B cell (primary cell): ENCODE data around the gene C12orf75. TPM values are rescaled to one million over a fixed set of nuclear protein-coding genes. Genes with fewer than 3 reads are reported as not detected.

Experiments used
- ATAC-seq: fragments of 200-7000 bp; cut with Tn5 transposase; one replicate; pipeline ENCODE4 v1.10.0; 2021; ENCODE audit warnings: low read depth, mild to moderate bottlenecking, moderate number of reproducible peaks, moderate library complexity
- CTCF ChIA-PET: fragments of 350-600 bp; sonication (Branson Sonifier 250); formaldehyde crosslinking; loops from one replicate; lab custom pipeline; 2021; ENCODE audit warnings: antibody characterized with exemption, inconsistent platforms; lab: Charles Lee
- POLR2A ChIA-PET: fragments of 350-600 bp; sonication (Branson Sonifier 250); formaldehyde crosslinking; loops from one replicate; lab custom pipeline; 2021; ENCODE audit warnings: antibody characterized with exemption; lab: Charles Lee
- DNase-seq: peaks from one replicate; pipeline ENCODE4 v3.0.0; 2013
- H2AFZ ChIP-seq: 2 replicates; pipeline ENCODE4 v1.6.1; 2012; ENCODE audit warnings: mild to moderate bottlenecking, low read depth, low read length; ENCODE audit not compliant: insufficient read depth, poor library complexity, severe bottlenecking
- H3K27ac ChIP-seq, 2 donors: 1 replicate in 1 of 2; 2 replicates in 1 of 2; pipeline ENCODE4 v1.5.1; 2012 to 2013; ENCODE audit warnings: low read length in 2 of 2, mild to moderate bottlenecking in 2 of 2, moderate library complexity in 1 of 2
- H3K27me3 ChIP-seq, 4 experiments: fragments of 200-600 bp in 1 of 4; sonication (generic) in 1 of 4; replicated peaks in 1 of 4; 1 replicate in 2 of 4; 2 replicates in 2 of 4; pipeline versions ENCODE4 v1.6.1 to v1.7.0; 2013 to 2016; ENCODE audit warnings: low read length in 3 of 4, mild to moderate bottlenecking in 2 of 4, mixed read lengths in 1 of 4, moderate library complexity in 1 of 4; ENCODE audit not compliant: insufficient read depth in 4 of 4, control insufficient read depth in 3 of 4; ENCODE audit errors: control extremely low read depth in 1 of 4
- H3K36me3 ChIP-seq, 2 experiments: replicated peaks in 1 of 2; 1 replicate in 1 of 2; 2 replicates in 1 of 2; pipeline versions ENCODE4 v1.6.1 to v1.7.1; 2013; ENCODE audit warnings: low read length in 1 of 2; ENCODE audit not compliant: insufficient read depth in 2 of 2, control insufficient read depth in 1 of 2; ENCODE audit errors: control extremely low read depth in 1 of 2, extremely low read depth in 1 of 2
- H3K4me1 ChIP-seq, 2 donors: fragments of 200-600 bp in 1 of 2; sonication (generic) in 1 of 2; 1 replicate in 1 of 2; 2 replicates in 1 of 2; pipeline versions ENCODE4 v1.5.1 to v1.6.1; 2013 to 2017; ENCODE audit warnings: low read length in 2 of 2; ENCODE audit not compliant: control insufficient read depth in 2 of 2, insufficient read depth in 2 of 2
- H3K4me2 ChIP-seq: replicated peaks from 2 replicates; pipeline ENCODE3; 2012; ENCODE audit warnings: mild to moderate bottlenecking, low read depth, low read length; ENCODE audit not compliant: poor library complexity, severe bottlenecking
- H3K4me3 ChIP-seq, 5 experiments: fragments of 200-600 bp in 1 of 5; sonication (generic) in 1 of 5; 1 replicate in 3 of 5; 2 replicates in 2 of 5; pipeline versions ENCODE4 v1.5.1 to v1.7.0; 2011 to 2016; ENCODE audit warnings: low read length in 4 of 5, mild to moderate bottlenecking in 4 of 5, low read depth in 2 of 5, control low read depth in 1 of 5, moderate library complexity in 1 of 5; ENCODE audit not compliant: insufficient read depth in 1 of 5; ENCODE audit errors: control extremely low read depth in 1 of 5, extremely low read depth in 1 of 5
- H3K79me2 ChIP-seq: fragments of 200-600 bp; sonication (generic); one replicate; pipeline ENCODE4 v1.6.0; 2016; ENCODE audit warnings: low read length; ENCODE audit not compliant: control insufficient read depth, insufficient read depth
- H3K9ac ChIP-seq: fragments of 200-600 bp; sonication (generic); 2 replicates; pipeline ENCODE4 v1.6.1; 2017; ENCODE audit warnings: mild to moderate bottlenecking, low read length, moderate library complexity
- H3K9me3 ChIP-seq, 3 donors: one replicate each; pipeline versions ENCODE4 v1.6.1 to v1.7.1; 2013; ENCODE audit warnings: low read length in 2 of 3; ENCODE audit not compliant: control insufficient read depth in 2 of 3, insufficient read depth in 1 of 3; ENCODE audit errors: control extremely low read depth in 1 of 3
- H4K20me1 ChIP-seq: 2 replicates; pipeline ENCODE4 v1.6.0; 2012; ENCODE audit warnings: mild to moderate bottlenecking, low read length; ENCODE audit not compliant: insufficient read depth, control insufficient read depth, poor library complexity, severe bottlenecking
- H3K27ac Mint-ChIP-seq: one replicate; pipeline ENCODE4 v1.8.0; 2021; ENCODE audit warnings: mixed read lengths
- H3K27me3 Mint-ChIP-seq: one replicate; pipeline ENCODE4 v1.8.0; 2021; ENCODE audit warnings: mixed read lengths
- H3K4me1 Mint-ChIP-seq: one replicate; pipeline ENCODE4 v1.8.0; 2021; ENCODE audit warnings: mixed read lengths
- H3K4me3 Mint-ChIP-seq: one replicate; pipeline ENCODE4 v1.8.0; 2021; ENCODE audit warnings: mixed read lengths
- H3K9me3 Mint-ChIP-seq: one replicate; pipeline ENCODE4 v1.8.0; 2022; ENCODE audit warnings: mixed read lengths; ENCODE audit not compliant: insufficient read depth
- CTCF ChIP-seq: fragments of 200-600 bp; IDR thresholded peaks from one replicate; pipeline ENCODE4 v1.8.0; 2022; ENCODE audit warnings: antibody characterized with exemption, mild to moderate bottlenecking
- EZH2 ChIP-seq: IDR thresholded peaks from 2 replicates; pipeline ENCODE4 v1.6.1; 2012; ENCODE audit warnings: borderline replicate concordance, low read depth, mild to moderate bottlenecking, moderate library complexity, low read length; ENCODE audit not compliant: insufficient read depth, poor library complexity, severe bottlenecking
- WGBS: methylation state at CpG from one replicate; pipeline ENCODE4 v1.1.5; 2013; ENCODE audit warnings: missing lambda C conversion rate; ENCODE audit not compliant: insufficient coverage; 5-methylcytosine and 5-hydroxymethylcytosine counted together
- intact Hi-C: fragments of 100-400 bp; cut with micrococcal nuclease; formaldehyde crosslinking; loops from one replicate; pipeline ENCODE4 v1.10.0; 2022
- polyA plus RNA-seq: library from polyadenylated mRNA; depleted of rRNA; stranded (reverse); fragments of >200 nt; gene quantifications from 2 replicates; pipeline ENCODE4 v1.2.3, GENCODE V29; 2012
- total RNA-seq, 2 donors: library from RNA; stranded (reverse); fragments of 120-200 nt in 1 of 2; gene quantifications; 1 replicate in 1 of 2; 2 replicates in 1 of 2; pipeline versions ENCODE4 v1.2.3 to v1.2.4, GENCODE V29; 2013 to 2022

C12orf75 gene
- total and polyA plus RNA-seq, 2 donors (not counting 1 experiment from before 2014, with no cell fraction given): 8.5 to 12.9 TPM

GRCh38 chr12:105369014-105369413, 38.5 kb downstream of the C12orf75 start:
- intact Hi-C loops: no loop called here

GRCh38 chr12:105374303-105374702, 43.8 kb downstream of the C12orf75 start:
- Mint-ChIP-seq H3K27me3 (no peaks in the 10 kb centered on the region), H3K9me3 (no peaks in the 10 kb centered on the region), H3K27ac (no peak overlapping the region), H3K4me1 (no peaks in the 10 kb centered on the region), H3K4me3 (no peak overlapping the region)
- H3K4me1 ChIP-seq: no peaks in the 10 kb centered on the region
- no peaks in the 10 kb centered on the region for H3K79me2 ChIP-seq
- no peak for ATAC-seq
- H3K4me2 ChIP-seq: no peak overlapping the region
- H3K27me3 ChIP-seq: no peaks in the 10 kb centered on the region
- H4K20me1 ChIP-seq: no peaks in the 10 kb centered on the region
- TF ChIP-seq EZH2: no peak
- TF ChIP-seq CTCF: no peak
- no peak overlapping the region for H3K4me3 ChIP-seq
- ChIA-PET CTCF (no interaction called here), POLR2A (no interaction called here)
- WGBS: no CpG with 5 or more reads among the region's 1 CpG
- H3K27ac ChIP-seq: no peak overlapping the region
- no peaks in the 10 kb centered on the region for H3K36me3 ChIP-seq
- H2AFZ ChIP-seq: no peak overlapping the region
- no peak overlapping the region for H3K9ac ChIP-seq
- no peaks in the 10 kb centered on the region for H3K9me3 ChIP-seq
- DNase-seq: no peak
- intact Hi-C loops: no loop called here

More at GRCh38 chr12:105369014-105369413, 38.5 kb downstream of the C12orf75 start:
- Mint-ChIP-seq H3K4me3 (no peak overlapping the region), H3K27me3 (no peaks in the 10 kb centered on the region), H3K4me1 (peaks cover 4% of the 10 kb centered on the region), H3K27ac (no peak overlapping the region), H3K9me3 (no peaks in the 10 kb centered on the region)
- WGBS: 50% methylated on average over 1 of the region's 3 CpGs
- H3K27ac ChIP-seq: no peak overlapping the region
- H3K27me3 ChIP-seq: no peaks in the 10 kb centered on the region
- ChIA-PET CTCF (interaction anchor here (1.9 kb wide), 1 partner anchor 21 kb away, joined by 6 read pairs; no protein-coding TSS in a partner anchor), POLR2A (no interaction called here)
- DNase-seq: no peak
- no peaks in the 10 kb centered on the region for H3K9me3 ChIP-seq
- ATAC-seq: no peak
- no peak overlapping the region for H2AFZ ChIP-seq
- no peak overlapping the region for H3K9ac ChIP-seq
- no peaks in the 10 kb centered on the region for H4K20me1 ChIP-seq
- H3K4me1 ChIP-seq: no peaks in the 10 kb centered on the region
- H3K4me3 ChIP-seq: no peak overlapping the region
- H3K4me2 ChIP-seq: no peak overlapping the region
- H3K79me2 ChIP-seq: no peaks in the 10 kb centered on the region
- TF ChIP-seq EZH2 (no peak), CTCF (no peak)
- H3K36me3 ChIP-seq: no peaks in the 10 kb centered on the region
